Measurements from ENCODE around the gene ENHO. TPM values are rescaled to one million over a fixed set of nuclear protein-coding genes. Genes with fewer than 3 reads are reported as not detected.

Gene ENHO
- total and polyA plus RNA-seq, 2 donors (not counting 1 experiment from before 2014, with no cell fraction given): not detected

DNA sequence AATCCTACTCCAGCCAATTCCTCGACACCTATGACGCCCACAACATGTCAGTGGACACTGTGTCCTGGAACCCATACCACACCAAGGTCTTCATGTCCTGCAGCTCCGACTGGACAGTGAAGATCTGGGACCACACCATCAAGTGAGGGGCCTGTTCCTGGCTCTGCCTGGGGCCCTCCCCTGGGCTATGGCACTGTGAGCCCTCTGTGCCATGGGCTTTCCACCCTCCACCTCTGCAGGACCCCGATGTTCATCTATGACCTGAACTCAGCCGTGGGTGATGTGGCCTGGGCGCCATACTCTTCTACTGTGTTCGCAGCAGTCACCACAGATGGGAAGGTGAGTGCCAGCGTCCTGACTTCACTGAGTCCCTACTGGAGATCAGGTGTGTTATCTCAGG is 8.4 kb downstream of the ENHO start:
- TF ChIP-seq EZH2 (IDR thresholded peaks at IDR 0.05; ENCODE audit: borderline replicate concordance, insufficient read depth, low read depth, low read length, poor library complexity, severe bottlenecking): no peak
- TF ChIP-seq, protein P1, sequence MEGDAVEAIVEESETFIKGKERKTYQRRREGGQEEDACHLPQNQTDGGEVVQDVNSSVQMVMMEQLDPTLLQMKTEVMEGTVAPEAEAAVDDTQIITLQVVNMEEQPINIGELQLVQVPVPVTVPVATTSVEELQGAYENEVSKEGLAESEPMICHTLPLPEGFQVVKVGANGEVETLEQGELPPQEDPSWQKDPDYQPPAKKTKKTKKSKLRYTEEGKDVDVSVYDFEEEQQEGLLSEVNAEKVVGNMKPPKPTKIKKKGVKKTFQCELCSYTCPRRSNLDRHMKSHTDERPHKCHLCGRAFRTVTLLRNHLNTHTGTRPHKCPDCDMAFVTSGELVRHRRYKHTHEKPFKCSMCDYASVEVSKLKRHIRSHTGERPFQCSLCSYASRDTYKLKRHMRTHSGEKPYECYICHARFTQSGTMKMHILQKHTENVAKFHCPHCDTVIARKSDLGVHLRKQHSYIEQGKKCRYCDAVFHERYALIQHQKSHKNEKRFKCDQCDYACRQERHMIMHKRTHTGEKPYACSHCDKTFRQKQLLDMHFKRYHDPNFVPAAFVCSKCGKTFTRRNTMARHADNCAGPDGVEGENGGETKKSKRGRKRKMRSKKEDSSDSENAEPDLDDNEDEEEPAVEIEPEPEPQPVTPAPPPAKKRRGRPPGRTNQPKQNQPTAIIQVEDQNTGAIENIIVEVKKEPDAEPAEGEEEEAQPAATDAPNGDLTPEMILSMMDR (IDR thresholded peaks at IDR 0.05): no peak
- Histone ChIP-seq H3K79me2 (ENCODE audit: control insufficient read depth, insufficient read depth, low read length) (no peaks in the 10 kb centered on the region), H3K4me3 (ENCODE audit: control extremely low read depth in 1 of 5, extremely low read depth in 1 of 5, insufficient read depth in 1 of 5, low read depth in 2 of 5, low read length in 4 of 5) (no peak overlapping the region), H3K4me1 (ENCODE audit: control insufficient read depth in 2 of 2, insufficient read depth in 2 of 2, low read length in 2 of 2) (no peaks in the 10 kb centered on the region), H3K36me3 (replicated peaks in 1 of 2; ENCODE audit: control extremely low read depth in 1 of 2, control insufficient read depth in 1 of 2, extremely low read depth in 1 of 2, insufficient read depth in 2 of 2, low read length in 1 of 2) (no peaks in the 10 kb centered on the region), H2AFZ (ENCODE audit: insufficient read depth, low read depth, low read length, poor library complexity, severe bottlenecking) (no peak overlapping the region), H3K27me3 (replicated peaks in 1 of 4; ENCODE audit: control extremely low read depth in 1 of 4, control insufficient read depth in 3 of 4, insufficient read depth in 4 of 4, low read length in 3 of 4) (peaks cover 0 to 3% (median 0%) of the 10 kb centered on the region in 4 experiments), H3K4me2 (replicated peaks; ENCODE audit: low read depth, low read length, poor library complexity, severe bottlenecking) (no peak overlapping the region), H4K20me1 (ENCODE audit: control insufficient read depth, insufficient read depth, low read length, poor library complexity, severe bottlenecking) (no peaks in the 10 kb centered on the region), H3K27ac (ENCODE audit: low read length in 2 of 2) (no peak overlapping the region), H3K9me3 (ENCODE audit: control extremely low read depth in 1 of 3, control insufficient read depth in 2 of 3, insufficient read depth in 1 of 3, low read length in 2 of 3) (no peaks in the 10 kb centered on the region), H3K9ac (ENCODE audit: low read length) (no peak overlapping the region)
- Mint-ChIP-seq H3K9me3 (ENCODE audit: insufficient read depth) (no peaks in the 10 kb centered on the region), H3K4me3 (no peak overlapping the region), H3K4me1 (no peaks in the 10 kb centered on the region), H3K27ac (no peak overlapping the region), H3K27me3 (peaks cover 11% of the 10 kb centered on the region)
- no peak for DNase-seq
- ChIA-PET CTCF (interaction anchor here (3.6 kb wide), 1 partner anchor 13 kb away, joined by 14 read pairs; no protein-coding TSS in a partner anchor), POLR2A (no interaction called here)
- intact Hi-C loops (cut with micrococcal nuclease): no loop called here
- WGBS (ENCODE audit: insufficient coverage): 90% methylated on average over 8 of the region's 8 CpGs
- no peak for ATAC-seq (ENCODE audit: low read depth)

DNA sequence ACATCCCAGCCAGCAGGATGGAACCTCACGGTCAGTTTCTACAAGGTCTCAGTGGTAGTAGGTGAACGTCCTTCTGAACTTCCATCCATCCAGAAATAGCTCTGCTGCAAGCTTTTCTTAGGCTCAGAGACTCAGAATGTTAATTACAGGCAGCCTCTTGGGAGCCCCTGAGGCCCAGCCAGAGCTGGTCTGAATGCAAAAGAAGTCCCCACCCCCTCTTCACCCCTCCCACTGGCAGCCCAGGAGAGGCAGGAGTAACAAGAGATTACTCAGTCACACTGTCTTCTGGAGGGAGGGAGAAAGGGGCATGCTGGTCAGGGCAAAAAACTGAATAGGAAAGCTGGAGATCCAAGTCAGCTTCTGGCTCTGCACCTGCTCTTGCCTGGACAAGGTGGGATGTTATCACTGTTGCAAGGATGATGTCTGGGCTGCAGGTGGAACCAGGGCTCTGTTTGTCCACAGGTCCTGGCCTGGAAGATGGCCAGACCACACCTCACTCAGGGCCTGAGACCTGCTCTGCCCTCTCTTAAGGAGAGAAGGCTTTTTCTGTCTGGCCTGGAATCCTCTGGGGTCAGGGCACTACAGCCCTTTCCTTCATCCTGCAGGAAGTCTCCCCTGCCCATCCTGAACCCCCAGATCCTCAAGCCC is 9.1 kb downstream of the ENHO start:
- Mint-ChIP-seq H3K4me3 (no peak overlapping the region), H3K27ac (no peak overlapping the region), H3K9me3 (ENCODE audit: insufficient read depth) (no peaks in the 10 kb centered on the region), H3K27me3 (peaks cover 15% of the 10 kb centered on the region), H3K4me1 (no peaks in the 10 kb centered on the region)
- no peak for DNase-seq
- H3K27ac ChIP-seq (ENCODE audit: low read length in 2 of 2): no peak overlapping the region
- WGBS (ENCODE audit: insufficient coverage): 56% methylated on average over 2 of the region's 2 CpGs
- CTCF ChIA-PET: interaction anchor here (0.6 to 3.6 kb wide), 2 partner anchors 12 to 120 kb away, joined by 5 to 14 read pairs; no protein-coding TSS in a partner anchor
- H3K4me3 ChIP-seq (ENCODE audit: control extremely low read depth in 1 of 5, extremely low read depth in 1 of 5, insufficient read depth in 1 of 5, low read depth in 2 of 5, low read length in 4 of 5): no peak overlapping the region
- no peak overlapping the region for H2AFZ ChIP-seq (ENCODE audit: insufficient read depth, low read depth, low read length, poor library complexity, severe bottlenecking)
- no peak overlapping the region for H3K4me2 ChIP-seq (replicated peaks; ENCODE audit: low read depth, low read length, poor library complexity, severe bottlenecking)
- TF ChIP-seq, protein P1 (IDR thresholded peaks at IDR 0.05): no peak
- TF ChIP-seq EZH2 (IDR thresholded peaks at IDR 0.05; ENCODE audit: borderline replicate concordance, insufficient read depth, low read depth, low read length, poor library complexity, severe bottlenecking): no peak
- intact Hi-C loops (cut with micrococcal nuclease): no loop called here
- H4K20me1 ChIP-seq (ENCODE audit: control insufficient read depth, insufficient read depth, low read length, poor library complexity, severe bottlenecking): no peaks in the 10 kb centered on the region
- H3K36me3 ChIP-seq (replicated peaks in 1 of 2; ENCODE audit: control extremely low read depth in 1 of 2, control insufficient read depth in 1 of 2, extremely low read depth in 1 of 2, insufficient read depth in 2 of 2, low read length in 1 of 2): no peaks in the 10 kb centered on the region
- no peak overlapping the region for H3K9ac ChIP-seq (ENCODE audit: low read length)
- no peak for ATAC-seq (ENCODE audit: low read depth)
- POLR2A ChIA-PET: no interaction called here
- H3K9me3 ChIP-seq (ENCODE audit: control extremely low read depth in 1 of 3, control insufficient read depth in 2 of 3, insufficient read depth in 1 of 3, low read length in 2 of 3): no peaks in the 10 kb centered on the region
- H3K4me1 ChIP-seq (ENCODE audit: control insufficient read depth in 2 of 2, insufficient read depth in 2 of 2, low read length in 2 of 2): no peaks in the 10 kb centered on the region
- H3K79me2 ChIP-seq (ENCODE audit: control insufficient read depth, insufficient read depth, low read length): no peaks in the 10 kb centered on the region
- peaks cover 0 to 3% (median 0%) of the 10 kb centered on the region in 4 experiments for H3K27me3 ChIP-seq (replicated peaks in 1 of 4; ENCODE audit: control extremely low read depth in 1 of 4, control insufficient read depth in 3 of 4, insufficient read depth in 4 of 4, low read length in 3 of 4)

Data from B cell (primary cell).